22Rv1 (cell line): Measurements from ENCODE around the gene KCNJ6.

Source experiments
- ZFX ChIP-seq: fragments of 450-650 bp; IDR thresholded peaks from 2 replicates; pipeline ENCODE4 v1.6.1; 2017; ENCODE audit warnings: antibody characterized with exemption, borderline replicate concordance
- TF ChIP-seq, protein P1 (sequence below): fragments of 450-650 bp; IDR thresholded peaks from 2 replicates; pipeline ENCODE4 v1.5.1; 2017; ENCODE audit warnings: mild to moderate bottlenecking

DNA sequence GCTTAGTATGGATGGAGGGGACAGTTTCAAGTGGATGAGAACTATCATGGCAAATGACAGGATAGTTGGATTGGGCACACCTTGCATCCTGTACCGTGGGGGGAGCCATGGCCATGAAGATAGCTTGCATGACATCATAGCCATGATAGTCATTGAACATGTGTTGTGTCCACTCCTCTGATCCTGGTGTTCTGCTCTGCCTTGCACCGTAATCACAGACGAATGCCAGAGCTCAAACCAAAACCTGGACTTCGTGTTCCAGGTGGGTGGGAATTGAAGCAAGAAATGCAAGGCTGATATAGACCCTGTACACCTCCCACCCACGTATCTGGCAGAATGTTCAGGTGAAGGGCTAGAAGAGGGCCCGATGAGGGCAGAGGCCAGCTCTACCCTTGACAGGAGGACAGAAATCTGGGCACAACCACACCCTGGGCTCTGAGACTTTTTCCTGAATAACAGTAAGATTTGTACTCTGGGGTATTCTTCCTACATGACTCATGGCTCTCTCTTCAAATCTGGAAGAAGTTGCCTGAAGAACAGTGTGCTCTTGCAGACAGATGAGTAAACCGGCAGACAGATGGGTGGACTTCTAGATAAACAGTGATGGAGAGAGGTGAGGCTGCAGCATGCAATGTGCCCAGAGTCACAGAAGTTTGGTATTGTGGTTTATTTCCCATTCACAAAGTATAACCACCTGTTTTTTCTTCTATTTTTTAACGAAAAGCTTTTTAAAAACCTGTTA is 45.0 kb downstream of the KCNJ6 start:
- TF ChIP-seq, protein P1, sequence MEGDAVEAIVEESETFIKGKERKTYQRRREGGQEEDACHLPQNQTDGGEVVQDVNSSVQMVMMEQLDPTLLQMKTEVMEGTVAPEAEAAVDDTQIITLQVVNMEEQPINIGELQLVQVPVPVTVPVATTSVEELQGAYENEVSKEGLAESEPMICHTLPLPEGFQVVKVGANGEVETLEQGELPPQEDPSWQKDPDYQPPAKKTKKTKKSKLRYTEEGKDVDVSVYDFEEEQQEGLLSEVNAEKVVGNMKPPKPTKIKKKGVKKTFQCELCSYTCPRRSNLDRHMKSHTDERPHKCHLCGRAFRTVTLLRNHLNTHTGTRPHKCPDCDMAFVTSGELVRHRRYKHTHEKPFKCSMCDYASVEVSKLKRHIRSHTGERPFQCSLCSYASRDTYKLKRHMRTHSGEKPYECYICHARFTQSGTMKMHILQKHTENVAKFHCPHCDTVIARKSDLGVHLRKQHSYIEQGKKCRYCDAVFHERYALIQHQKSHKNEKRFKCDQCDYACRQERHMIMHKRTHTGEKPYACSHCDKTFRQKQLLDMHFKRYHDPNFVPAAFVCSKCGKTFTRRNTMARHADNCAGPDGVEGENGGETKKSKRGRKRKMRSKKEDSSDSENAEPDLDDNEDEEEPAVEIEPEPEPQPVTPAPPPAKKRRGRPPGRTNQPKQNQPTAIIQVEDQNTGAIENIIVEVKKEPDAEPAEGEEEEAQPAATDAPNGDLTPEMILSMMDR, result no peak
- no peak for TF ChIP-seq ZFX
